ENCODE data around the gene FBXO10.
"Not testable (repeated sequence)": the region's sequence is repeated elsewhere in the genome, so short reads cannot be mapped to it uniquely, and the experiment has no call there.

Gene FBXO10

DNA sequence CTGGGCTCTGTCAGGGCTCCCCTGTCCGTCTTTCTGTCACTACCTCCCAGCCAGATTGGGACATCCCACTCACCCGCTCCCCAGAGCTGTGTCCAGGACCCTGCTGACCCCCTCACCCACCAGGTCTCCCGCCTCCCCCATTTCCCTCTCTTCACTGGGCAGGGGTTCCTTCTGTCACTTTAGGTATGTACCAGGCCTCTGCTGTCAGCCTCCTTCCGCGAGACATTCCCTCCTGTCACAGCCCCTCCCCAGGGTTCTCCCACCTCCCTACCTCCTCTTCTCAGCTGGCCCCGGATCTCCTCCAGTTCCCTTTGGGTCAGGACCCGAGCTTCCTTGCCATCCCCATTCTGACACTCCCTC lies 89.9 kb downstream of the FBXO10 start:
- in situ Hi-C loops (cut with MboI; ENCODE audit: low sequenced_read_pairs) = no loop called here

DNA sequence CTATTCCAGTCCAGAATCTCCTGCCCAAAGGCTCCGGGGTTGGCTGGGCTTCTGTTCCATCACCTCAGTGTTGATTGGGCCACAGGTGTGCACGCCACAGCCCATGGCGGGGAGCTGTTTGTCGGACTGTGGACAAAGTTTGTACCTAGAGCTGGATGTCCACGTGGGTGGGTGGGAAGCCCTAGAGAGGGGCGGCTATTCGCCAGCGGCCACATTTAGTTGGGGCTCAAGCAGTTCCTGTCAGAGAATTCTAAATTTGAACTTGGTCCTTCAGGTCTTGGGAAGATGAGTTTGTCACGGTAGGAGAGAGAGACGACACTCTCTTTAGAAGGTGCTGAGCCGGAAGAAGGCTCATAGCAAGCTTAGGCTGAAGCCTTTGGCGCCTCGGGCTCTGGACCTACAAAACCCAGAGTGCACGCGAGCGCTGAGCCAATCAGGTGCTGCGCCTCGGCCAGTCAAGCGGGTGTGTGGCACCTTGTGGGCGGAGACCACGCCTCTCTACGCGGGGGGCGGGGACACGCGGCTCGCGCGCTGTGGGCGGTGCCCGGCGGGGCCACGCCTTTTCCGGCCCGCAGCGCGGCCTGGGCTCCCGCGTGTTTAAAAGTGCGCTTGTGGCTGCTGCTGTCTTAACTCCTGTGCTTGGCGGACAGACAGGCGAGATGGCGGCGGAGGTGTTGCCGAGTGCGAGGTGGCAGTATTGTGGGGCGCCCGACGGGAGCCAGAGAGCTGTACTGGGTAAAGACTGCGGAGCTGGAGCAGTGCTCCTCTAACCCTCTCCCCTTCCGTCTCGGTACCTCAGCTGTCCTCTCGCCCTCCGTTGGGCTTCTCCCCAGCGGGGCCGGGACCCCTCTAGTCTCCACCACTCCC lies 90.6 kb downstream of the FBXO10 start, which contains the start of gene POLR1E:
Gene POLR1E (plus strand): TSS at position 560 of the 867 bp plus-strand sequence. CDS start 100 bp downstream, at position 660.
- in situ Hi-C loops (cut with MboI; ENCODE audit: low sequenced_read_pairs) = no loop called here

DNA sequence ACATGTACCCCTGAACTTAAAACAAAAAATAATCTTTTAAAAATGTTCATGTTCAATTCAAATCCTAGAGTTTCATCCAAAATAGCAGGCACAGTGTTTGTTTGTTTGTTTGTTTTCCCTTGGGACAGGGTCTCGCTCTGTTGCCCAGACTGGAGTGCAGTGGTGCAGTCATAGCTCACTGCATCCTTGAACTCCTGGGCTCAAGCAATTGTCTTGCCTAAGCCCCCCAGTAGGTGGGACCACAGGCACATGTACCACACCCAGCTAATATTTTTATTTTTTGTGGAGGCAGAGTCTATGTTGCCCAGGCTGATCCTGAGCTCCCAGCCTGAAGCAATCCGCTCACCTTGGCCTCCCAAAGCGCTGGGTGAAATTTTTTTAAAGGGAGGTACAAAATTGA lies 95.4 kb downstream of the FBXO10 start:
- in situ Hi-C loops (cut with MboI; ENCODE audit: low sequenced_read_pairs) = no loop called here

DNA sequence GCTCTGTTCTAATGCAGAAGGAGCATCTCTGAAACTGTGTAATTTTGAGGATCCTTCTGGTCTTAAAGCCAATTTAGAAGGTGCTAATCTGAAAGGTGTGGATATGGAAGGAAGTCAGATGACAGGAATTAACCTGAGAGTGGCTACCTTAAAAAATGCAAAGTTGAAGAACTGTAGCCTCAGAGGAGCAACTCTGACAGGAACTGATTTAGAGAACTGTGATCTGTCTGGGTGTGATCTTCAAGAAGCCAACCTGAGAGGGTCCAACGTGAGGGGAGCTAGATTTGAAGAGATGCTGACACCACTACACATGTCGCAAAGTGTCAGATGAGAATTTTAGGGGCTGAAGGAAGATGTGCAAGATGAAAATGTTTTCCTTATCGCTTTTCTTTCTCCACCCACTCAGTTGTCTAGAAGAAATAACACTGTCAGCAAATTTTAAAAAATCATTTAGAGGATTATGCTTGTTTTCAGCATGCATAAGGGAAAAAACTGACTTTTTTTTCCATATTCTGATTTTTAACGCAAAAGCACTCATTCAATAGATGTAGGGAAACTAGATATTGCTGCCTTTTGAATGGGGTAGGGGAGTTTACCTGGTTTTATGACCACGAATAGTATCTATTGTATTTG lies 98.1 kb downstream of the FBXO10 start:
- in situ Hi-C loops (cut with MboI; ENCODE audit: low sequenced_read_pairs) = not testable (repeated sequence)

DNA sequence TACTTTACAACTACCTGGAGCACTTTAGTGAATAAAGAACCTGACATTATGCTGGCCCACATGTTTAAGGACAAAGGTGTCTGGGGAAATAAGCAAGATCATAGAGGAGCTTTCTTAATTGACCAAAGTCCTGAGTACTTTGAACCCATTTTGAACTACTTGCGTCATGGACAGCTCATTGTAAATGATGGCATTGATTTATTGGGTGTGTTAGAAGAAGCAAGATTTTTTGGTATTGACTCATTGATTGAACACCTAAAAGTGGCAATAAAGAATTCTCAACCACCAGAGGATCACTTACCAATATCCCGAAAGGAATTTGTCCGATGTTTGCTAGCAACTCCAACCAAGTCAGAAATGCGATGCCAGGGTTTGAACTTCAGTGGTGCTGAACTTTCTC lies 98.7 kb downstream of the FBXO10 start:
- in situ Hi-C loops (cut with MboI; ENCODE audit: low sequenced_read_pairs) = not testable (repeated sequence)

DNA sequence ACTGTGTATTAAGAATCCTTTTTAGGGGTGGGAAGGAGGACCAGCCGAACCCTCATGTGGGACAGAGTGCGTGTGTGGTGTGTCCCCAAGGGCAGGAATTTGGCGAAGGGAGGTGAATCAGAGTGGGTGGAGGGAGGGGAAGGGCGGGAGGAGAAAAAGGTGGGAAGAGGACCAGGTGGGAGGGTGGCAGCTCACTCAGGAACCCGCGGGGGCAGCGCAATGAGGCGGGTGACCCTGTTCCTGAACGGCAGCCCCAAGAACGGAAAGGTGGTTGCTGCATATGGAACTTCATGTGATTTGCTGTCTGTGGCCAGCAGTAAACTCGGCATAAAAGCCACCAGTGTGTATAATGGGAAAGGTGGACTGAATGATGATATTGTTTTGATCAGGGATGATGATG lies 99.2 kb downstream of the FBXO10 start:
- in situ Hi-C loops (cut with MboI; ENCODE audit: low sequenced_read_pairs) = no loop called here

DNA sequence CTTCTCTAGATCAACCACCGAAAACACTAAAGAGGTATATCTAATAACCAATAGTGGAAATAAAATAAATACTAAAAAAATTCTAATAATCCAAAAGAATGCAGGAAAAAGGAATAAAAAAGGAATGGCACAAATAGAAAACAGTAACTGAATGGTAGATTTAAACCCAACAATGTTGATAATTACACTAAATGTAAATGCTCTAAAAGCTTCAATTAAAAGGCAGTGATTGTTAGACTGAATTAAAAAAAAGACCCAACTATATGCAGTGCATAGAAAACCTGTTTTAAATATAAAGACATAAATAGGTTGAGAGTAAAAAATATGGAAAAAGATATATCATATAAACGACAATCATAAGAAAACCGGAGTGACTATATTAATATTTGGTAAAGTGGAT lies 101.7 kb downstream of the FBXO10 start:
- in situ Hi-C loops (cut with MboI; ENCODE audit: low sequenced_read_pairs) = no loop called here

DNA sequence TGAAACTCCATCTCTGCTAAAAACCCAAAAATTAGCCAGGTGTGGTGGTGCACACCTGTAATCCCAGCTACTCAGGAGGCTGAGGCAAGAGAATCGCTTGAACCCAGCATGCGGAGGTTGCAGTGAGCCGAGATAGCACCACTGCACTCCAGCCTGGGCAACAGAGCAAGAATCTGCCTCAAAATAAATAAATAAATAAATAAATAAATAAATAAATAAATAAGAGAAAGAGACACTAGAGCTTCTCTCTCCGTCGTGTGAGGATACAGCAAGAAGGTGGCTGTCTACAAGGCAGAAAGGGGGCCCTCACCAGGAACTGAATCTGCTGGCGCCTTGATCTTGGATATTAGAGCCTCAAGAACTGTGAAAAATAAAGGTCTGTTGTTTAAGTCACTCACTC lies 102.2 kb downstream of the FBXO10 start:
- in situ Hi-C loops (cut with MboI; ENCODE audit: low sequenced_read_pairs) = not testable (repeated sequence)

DNA sequence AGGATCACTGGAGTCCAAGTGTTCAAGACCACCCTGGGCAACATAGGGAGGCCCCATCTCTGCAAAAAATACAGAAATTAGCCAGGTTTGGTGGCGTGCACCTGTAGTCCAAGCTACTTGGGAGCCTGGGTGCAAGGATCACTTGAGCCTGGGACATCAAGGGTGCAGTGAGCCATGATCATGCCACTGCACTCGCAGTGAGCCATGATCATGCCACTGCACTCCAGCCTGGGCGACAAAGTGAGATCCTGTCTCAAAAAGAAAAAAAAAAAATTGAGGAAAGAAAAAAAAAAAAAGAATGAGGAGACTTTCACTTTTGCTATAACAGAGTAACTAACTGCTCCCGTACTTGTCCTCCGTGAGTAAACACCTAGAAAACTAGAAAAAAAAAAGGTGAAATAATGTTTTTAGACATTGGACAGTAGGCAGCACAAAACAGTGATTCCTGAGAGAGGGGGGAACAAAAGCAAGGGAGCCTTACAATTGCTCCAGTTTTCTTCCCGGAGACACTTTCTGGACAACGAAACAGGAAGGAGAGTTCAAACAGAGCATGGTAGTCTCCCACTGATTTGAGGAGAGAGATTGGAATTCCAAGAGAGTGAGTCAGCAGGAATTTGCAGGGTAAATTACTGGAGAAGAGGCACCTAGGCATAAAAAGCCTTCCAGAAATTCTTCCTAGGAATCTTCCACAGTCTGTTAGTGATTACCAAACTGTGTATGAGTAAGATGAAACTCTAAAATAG lies 104.1 kb downstream of the FBXO10 start:
- in situ Hi-C loops (cut with MboI; ENCODE audit: low sequenced_read_pairs) = no loop called here

DNA sequence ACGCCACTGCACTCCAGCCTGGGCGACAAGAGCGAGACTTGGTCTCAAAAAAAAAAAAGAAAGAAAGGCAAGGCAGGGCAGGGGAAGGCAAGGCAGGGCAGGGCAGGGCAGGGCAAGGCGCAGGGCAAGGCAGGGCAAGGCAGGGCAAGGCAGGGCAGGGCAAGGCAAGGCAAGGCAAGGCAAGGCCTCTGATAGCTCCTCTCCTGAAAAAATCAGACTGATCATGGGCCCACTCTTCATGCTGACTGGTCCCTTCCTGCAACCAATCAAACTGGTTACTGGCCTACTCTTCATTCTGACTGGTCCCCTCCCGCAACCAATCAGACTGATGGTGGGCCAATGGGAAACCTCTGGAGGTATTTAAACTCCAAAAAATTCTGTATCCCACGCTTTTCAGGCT lies 107.6 kb downstream of the FBXO10 start:
- in situ Hi-C loops (cut with MboI; ENCODE audit: low sequenced_read_pairs) = no loop called here

DNA sequence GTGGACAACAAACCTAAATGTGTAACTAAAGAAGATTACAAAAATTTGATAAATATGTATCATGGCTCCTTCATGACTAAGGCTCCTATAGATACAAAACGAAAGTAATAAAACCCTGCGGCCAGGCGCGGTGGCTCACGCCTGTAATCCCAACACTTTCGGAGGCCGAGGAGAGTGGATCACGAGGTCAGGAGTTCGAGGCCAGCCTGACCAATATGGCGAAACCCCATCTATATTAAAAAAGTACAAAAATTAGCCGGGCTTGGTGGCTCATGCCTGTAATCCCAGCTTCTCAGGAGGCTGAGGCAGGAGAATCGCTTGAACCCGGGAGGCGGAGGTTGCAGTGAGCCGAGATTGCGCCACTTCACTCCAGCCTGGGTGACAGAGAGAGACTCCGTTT lies 108.7 kb downstream of the FBXO10 start:
- in situ Hi-C loops (cut with MboI; ENCODE audit: low sequenced_read_pairs) = not testable (repeated sequence)

DNA sequence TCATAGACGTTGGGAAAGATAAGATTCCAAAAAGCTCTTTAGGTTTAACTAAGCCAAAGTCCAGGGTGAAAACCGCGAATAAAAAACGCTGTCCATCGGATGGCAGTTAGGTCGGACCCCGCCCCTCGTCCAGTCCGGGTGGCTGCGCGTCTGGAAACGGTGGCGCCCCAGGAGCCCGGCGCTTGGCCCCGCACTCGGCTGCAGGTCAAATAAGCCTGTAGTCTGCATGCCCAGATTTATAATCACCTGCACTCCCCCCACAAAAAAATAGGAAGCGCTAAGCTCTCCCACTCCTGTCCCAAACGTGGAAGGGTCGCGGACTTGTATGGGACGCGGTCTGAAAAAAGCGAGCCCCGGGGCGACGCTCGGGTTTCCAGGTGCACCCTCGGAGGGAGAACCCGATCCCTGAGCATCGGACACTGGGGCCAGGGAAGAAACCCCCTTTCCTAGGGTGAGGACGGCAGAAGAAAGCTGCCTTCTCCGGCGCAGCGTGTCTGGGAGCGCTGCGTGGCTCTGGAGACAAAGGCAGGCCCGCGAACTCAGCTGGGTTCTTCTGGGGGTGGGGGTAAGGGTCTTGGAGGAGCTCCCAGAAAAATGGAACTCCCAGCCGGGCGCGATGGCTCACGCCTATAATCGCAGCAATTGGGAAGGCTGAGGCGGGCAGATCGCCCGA lies 110.0 kb downstream of the FBXO10 start:
- in situ Hi-C loops (cut with MboI; ENCODE audit: low sequenced_read_pairs) = no loop called here

DNA sequence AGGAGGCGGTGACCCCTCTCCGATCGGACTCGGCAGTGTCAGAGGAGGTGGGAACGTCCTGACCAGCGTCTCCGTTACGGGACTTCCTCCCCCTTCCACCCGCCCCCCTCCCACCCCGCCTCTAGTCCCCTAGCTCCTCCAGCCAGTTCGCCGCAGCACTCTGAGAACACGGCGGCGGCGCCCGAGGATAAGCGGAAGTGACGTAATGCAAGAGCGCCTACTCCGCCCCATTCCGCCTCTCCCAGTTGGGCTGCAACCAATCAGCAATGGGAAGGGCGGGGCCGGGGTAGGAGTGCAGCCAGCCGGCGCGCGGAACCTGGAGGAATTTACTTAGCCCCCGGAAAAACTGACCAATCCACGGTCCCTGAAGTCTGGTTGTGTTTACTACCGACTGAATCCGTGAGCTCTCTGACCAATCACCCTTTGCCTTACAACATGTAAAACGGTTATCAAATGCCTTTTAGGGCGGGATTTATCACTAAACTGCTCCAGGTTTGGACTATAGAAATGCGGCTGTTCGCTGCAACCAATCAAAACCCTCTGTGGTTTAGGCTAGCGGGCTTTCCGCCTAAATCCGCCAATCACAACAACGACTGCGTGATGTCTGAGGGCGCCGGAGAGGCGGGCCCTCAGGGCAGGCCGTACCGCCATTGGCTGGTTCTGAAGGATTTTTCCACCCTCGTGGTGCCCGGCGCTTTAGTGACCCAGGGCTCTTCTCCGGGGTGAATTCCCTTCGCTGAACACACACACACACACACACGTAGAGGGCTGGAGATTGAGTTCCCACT lies 110.7 kb downstream of the FBXO10 start, which contains the start of gene ZBTB5:
Gene ZBTB5 (minus strand): TSS at position 202 of the 788 bp plus-strand sequence. CDS start 22,899 bp downstream, outside the sequence.
- in situ Hi-C loops (cut with MboI; ENCODE audit: low sequenced_read_pairs) = no loop called here

DNA sequence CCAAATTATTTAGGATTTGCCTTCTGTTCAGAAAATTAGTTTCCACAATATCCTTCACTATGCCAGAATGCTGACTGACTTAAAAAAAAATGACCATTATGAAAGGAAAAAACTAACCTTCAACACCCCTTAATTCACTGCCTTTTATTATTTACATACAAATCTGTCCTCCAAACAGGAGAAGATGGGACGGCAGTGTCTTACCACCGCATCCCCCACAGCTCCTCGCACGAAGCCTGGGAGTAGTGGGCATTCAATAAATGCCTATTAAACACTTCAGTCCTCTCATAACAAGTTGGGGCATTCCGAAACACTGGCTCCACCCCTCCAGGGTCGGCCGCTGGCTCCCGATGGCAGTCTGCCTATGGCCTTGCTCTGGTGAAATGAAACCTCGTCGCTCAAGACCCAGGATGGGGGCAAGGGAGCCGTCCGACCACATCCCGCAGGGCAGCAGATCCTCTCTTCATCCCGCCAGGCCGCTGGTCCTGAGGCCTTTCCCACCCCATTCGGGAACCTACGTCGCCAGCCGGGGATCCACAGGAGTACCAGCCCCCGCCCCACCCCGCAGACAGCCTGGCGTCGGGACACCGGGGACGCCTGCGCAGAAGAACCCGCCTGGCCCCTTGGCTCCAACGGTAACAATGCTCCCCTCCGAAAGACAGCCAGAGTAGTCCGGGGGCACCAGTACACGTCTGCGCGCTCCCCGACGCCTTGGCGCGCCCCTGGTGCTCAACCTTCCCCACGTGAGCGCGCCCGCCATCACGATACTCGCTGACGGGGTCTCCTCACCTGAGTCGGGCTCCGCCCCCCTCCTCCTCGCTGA lies 111.5 kb downstream of the FBXO10 start:
- in situ Hi-C loops (cut with MboI; ENCODE audit: low sequenced_read_pairs) = no loop called here

DNA sequence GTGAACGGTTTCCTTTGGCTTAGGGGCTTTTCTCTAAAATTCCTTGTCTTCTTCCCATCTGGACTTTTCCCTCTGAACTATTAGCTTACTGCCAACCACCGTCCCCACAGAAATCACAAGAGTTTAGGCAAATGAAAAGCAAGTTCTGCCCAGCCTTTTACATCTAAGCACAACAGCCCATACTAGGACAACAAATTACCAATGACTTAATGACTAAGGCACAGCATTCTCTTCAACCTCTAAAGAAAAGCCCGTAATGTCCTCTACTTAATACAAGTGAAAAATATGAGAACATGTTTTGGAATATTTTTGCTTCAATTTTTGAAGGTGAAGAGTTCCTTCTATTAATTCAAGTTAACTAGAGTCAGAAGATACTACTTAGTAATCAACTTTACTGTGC lies 112.2 kb downstream of the FBXO10 start:
- in situ Hi-C loops (cut with MboI; ENCODE audit: low sequenced_read_pairs) = no loop called here
